Esophagus squamous epithelium (tissue), 5 donors: ENCODE results near the gene SETD2. TPM values are rescaled to one million over a fixed set of nuclear protein-coding genes. Genes with fewer than 3 reads are reported as not detected.

Source experiments
- DNase-seq: peaks from one replicate; lab custom pipeline; 2025; lab: John Stamatoyannopoulos, UW
- H3K27ac ChIP-seq, 4 donors: fragments of 200-600 bp; sonication (generic); one replicate each; pipeline ENCODE4 v1.5.1; 2016 to 2019; ENCODE audit warnings: mild to moderate bottlenecking in 1 of 4
- H3K27me3 ChIP-seq, 4 donors: fragments of 200-600 bp; sonication (generic); 1 replicate in 3 of 4; 2 replicates in 1 of 4; pipeline versions ENCODE4 v1.5.1 to v1.6.0; 2017 to 2021; ENCODE audit warnings: antibody characterized with exemption in 1 of 4
- H3K36me3 ChIP-seq, 3 donors: fragments of 200-600 bp; sonication (generic); one replicate each; pipeline ENCODE4 v1.5.1; 2016 to 2019
- H3K4me1 ChIP-seq, 3 donors: fragments of 200-600 bp; sonication (generic); one replicate each; pipeline ENCODE4 v1.5.1; 2017 to 2019
- H3K4me3 ChIP-seq, 4 donors: fragments of 200-600 bp; sonication (generic); 1 replicate in 3 of 4; 2 replicates in 1 of 4; pipeline ENCODE4 v1.5.1; 2016 to 2019; ENCODE audit warnings: mild to moderate bottlenecking in 2 of 4, moderate library complexity in 1 of 4
- H3K9me3 ChIP-seq, 3 donors: fragments of 200-600 bp; sonication (generic); one replicate each; pipeline ENCODE4 v1.5.1; 2016 to 2019
- POLR2A ChIP-seq, 4 donors: fragments of 450-650 bp; IDR thresholded peaks; one replicate each; pipeline ENCODE4 v1.6.1; 2017; ENCODE audit warnings: antibody characterized with exemption in 4 of 4, mild to moderate bottlenecking in 4 of 4, moderate library complexity in 3 of 4
- WGBS, 2 donors: methylation state at CpG; one replicate each; pipeline ENCODE4 v1.1.5; 2018; 5-methylcytosine and 5-hydroxymethylcytosine counted together
- intact Hi-C: fragments of 100-400 bp; cut with DNase I; formaldehyde crosslinking; loops from one replicate; pipeline ENCODE4 v1.15.0; 2022
- total RNA-seq, 4 donors: library from RNA; depleted of rRNA; stranded (reverse); fragments of >200 nt; gene quantifications; one replicate each; pipeline ENCODE4 v1.1.0, GENCODE V29; 2016
- TF ChIP-seq, protein P1 (sequence below), 6 experiments: fragments of 450-650 bp in 4 of 6; fragments of 200-600 bp in 2 of 6; sonication (generic) in 2 of 6; IDR thresholded peaks; one replicate each; pipeline ENCODE4 v1.5.1; 2016 to 2019; ENCODE audit warnings: antibody characterized with exemption in 6 of 6, mild to moderate bottlenecking in 4 of 6, moderate library complexity in 4 of 6
- donor health status: DM: yes; HTN: yes; CAD: no.

The SETD2 gene
- total RNA-seq, 4 donors from 2014 or later: 24.3 to 59.5 (median 30.1) TPM

DNA sequence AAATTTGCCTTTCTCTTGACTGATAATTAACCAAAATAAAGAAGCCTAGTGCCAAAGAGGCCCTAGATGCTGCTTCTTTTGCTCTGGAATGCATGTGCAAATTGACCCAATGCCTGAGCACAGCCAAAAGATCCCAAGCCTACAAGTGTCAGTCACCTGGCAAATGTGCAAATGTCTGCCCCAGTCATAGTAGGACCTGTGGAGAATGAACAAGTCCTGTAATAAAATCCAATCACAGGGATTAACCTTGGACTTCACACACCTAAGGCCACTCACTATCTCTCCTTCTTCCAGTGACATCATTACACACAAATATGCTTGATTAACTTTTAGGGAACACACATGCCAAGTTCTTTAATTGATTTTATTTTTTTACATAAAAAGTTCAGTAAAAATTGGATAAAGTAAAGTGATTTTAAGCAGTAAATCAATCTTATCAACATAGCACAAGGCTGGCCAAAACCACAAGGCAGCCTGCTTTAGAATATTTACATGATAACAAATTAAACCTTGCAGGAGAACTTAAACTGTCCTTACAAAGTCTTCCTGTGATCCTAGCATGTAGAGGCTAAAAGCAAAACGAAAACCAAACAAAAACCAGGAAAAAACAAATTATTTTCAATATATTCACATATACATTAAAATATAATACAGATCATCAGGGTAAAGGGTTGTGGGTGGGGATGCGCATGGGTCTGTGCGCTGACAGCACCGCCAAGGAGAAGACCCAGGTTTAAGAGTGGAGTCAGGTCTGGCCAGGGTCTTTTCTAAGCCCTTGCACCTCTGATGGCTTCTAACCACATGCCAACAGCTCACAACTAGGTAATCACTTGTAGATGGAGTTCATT lies 147.6 kb downstream of the SETD2 start:
- no peaks in the 10 kb centered on the region for H3K9me3 ChIP-seq
- no peak overlapping the region for H3K4me3 ChIP-seq
- no peaks in the 10 kb centered on the region for H3K27me3 ChIP-seq
- 86 to 89% methylated on average over 4 of the region's 4 CpGs for WGBS, 2 donors
- DNase-seq: no peak
- H3K4me1 ChIP-seq: peaks cover 0 to 42% (median 0%) of the 10 kb centered on the region in 3 donors
- H3K36me3 ChIP-seq: peaks cover 7 to 84% (median 21%) of the 10 kb centered on the region in 3 donors
- intact Hi-C loops: no loop called here
- TF ChIP-seq POLR2A (IDR thresholded peaks at IDR 0.05): no peak
- TF ChIP-seq, protein P1, sequence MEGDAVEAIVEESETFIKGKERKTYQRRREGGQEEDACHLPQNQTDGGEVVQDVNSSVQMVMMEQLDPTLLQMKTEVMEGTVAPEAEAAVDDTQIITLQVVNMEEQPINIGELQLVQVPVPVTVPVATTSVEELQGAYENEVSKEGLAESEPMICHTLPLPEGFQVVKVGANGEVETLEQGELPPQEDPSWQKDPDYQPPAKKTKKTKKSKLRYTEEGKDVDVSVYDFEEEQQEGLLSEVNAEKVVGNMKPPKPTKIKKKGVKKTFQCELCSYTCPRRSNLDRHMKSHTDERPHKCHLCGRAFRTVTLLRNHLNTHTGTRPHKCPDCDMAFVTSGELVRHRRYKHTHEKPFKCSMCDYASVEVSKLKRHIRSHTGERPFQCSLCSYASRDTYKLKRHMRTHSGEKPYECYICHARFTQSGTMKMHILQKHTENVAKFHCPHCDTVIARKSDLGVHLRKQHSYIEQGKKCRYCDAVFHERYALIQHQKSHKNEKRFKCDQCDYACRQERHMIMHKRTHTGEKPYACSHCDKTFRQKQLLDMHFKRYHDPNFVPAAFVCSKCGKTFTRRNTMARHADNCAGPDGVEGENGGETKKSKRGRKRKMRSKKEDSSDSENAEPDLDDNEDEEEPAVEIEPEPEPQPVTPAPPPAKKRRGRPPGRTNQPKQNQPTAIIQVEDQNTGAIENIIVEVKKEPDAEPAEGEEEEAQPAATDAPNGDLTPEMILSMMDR (IDR thresholded peaks at IDR 0.05): no peak
- H3K27ac ChIP-seq: peak overlapping the region in 1 of 4 donors; percentile 11

DNA sequence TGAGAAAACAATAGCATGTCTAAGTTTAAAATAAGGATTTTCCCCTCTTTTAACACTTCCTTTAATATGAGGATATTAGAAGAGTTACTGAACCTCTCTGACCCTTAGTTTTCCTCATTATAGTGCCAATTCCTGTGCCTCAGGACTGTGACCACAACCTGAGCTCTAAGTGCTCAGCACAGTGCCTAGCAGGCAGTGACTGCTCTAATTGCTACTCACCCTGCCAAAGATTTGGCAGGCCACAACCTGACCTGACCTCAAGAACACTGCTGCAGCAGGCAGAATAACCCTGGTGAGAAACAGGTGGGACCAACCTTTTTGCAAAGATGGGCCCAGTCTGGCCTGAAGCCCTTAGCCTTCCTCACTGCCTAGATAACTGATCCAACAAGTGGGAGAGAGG lies 148.8 kb downstream of the SETD2 start:
- H3K27ac ChIP-seq: no peak overlapping the region
- intact Hi-C loops: no loop called here
- no peak for DNase-seq
- no peak for TF ChIP-seq POLR2A (IDR thresholded peaks at IDR 0.05)
- TF ChIP-seq, protein P1 (IDR thresholded peaks at IDR 0.05): no peak
- no peaks in the 10 kb centered on the region for H3K9me3 ChIP-seq
- H3K27me3 ChIP-seq: no peaks in the 10 kb centered on the region
- H3K4me1 ChIP-seq: peaks cover 0 to 35% (median 0%) of the 10 kb centered on the region in 3 donors
- H3K4me3 ChIP-seq: no peak overlapping the region
- H3K36me3 ChIP-seq: peaks cover 7 to 86% (median 21%) of the 10 kb centered on the region in 3 donors

DNA sequence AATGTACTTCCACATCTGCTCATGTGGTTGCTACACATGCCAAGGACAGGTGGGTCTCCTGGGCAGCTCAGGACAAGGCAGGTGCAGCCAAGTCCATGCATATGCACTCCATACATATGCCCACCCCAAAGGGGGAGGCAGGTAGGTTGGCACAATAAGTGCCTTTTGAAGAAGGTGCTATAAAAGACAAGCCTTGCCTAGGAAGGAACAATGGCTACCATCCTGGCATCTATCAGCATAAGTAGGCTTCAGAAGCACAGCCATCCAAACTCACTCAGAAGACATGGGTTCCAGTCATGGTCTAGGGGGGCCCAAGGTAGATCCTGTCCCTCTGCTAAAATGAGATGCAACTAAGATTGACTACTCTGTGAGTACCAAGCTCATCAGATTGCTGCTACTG lies 149.9 kb downstream of the SETD2 start:
- no peak for DNase-seq
- no peak overlapping the region for H3K27ac ChIP-seq
- H3K9me3 ChIP-seq: no peaks in the 10 kb centered on the region
- peaks cover under 1 to 36% (median 4%) of the 10 kb centered on the region in 3 donors for H3K4me1 ChIP-seq
- TF ChIP-seq, protein P1 (IDR thresholded peaks at IDR 0.05): no peak
- TF ChIP-seq POLR2A (IDR thresholded peaks at IDR 0.05): no peak
- no peak overlapping the region for H3K4me3 ChIP-seq
- intact Hi-C loops: no loop called here
- peaks cover 7 to 81% (median 21%) of the 10 kb centered on the region in 3 donors for H3K36me3 ChIP-seq
- H3K27me3 ChIP-seq: no peaks in the 10 kb centered on the region

DNA sequence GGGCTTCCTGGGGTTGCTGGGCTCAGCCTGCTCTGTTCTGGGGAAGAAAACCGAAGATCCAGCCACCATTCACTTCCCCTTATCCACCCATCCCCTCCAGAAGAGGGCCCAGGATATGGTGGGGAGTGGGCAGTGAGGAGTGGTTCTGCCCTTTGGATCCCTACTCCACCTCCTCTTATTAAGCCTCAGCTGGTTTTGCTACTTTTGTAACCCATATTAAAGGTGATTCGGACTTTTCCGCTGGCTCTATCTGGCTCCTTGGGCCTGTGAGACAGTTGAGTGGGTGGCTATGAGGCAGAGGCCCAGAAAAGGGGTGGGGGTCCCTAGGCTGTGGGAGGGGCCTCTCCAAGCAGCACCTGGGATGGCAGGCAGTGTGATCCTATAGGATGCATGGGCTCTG lies 150.7 kb downstream of the SETD2 start:
- DNase-seq: no peak
- H3K4me3 ChIP-seq: no peak overlapping the region
- TF ChIP-seq, protein P1 (IDR thresholded peaks at IDR 0.05): no peak
- TF ChIP-seq POLR2A (IDR thresholded peaks at IDR 0.05): no peak
- intact Hi-C loops: no loop called here
- no peak overlapping the region for H3K27ac ChIP-seq
- H3K36me3 ChIP-seq: peaks cover 7 to 80% (median 21%) of the 10 kb centered on the region in 3 donors
- no peaks in the 10 kb centered on the region for H3K9me3 ChIP-seq
- WGBS, 2 donors: 79 to 87% methylated on average over 3 of the region's 3 CpGs
- peaks cover 7 to 36% (median 9%) of the 10 kb centered on the region in 3 donors for H3K4me1 ChIP-seq
- no peaks in the 10 kb centered on the region for H3K27me3 ChIP-seq
